MM.1S (cell line): ENCODE measurements around the gene DPM1.

Experiments
- DNase-seq: peaks from one replicate; pipeline ENCODE4 v3.0.0-alpha.2; 2015
- H2AFZ ChIP-seq: fragments of 300-600 bp; sonication (generic); 2 replicates; pipeline ENCODE4 v1.6.0; 2016; ENCODE audit warnings: antibody characterized with exemption, low read length
- H3F3A ChIP-seq: fragments of 300-600 bp; sonication (generic); 2 replicates; pipeline ENCODE4 v1.6.1; 2016; ENCODE audit warnings: mild to moderate bottlenecking, antibody characterized with exemption, low read length, moderate library complexity, mixed read lengths; ENCODE audit not compliant: insufficient read depth
- H3K27ac ChIP-seq: fragments of 300-600 bp; sonication (generic); 2 replicates; pipeline ENCODE4 v1.5.1; 2016; ENCODE audit warnings: mild to moderate bottlenecking, low read length
- H3K27me3 ChIP-seq: fragments of 300-600 bp; sonication (generic); replicated peaks from 2 replicates; pipeline ENCODE4 v1.6.0; 2016; ENCODE audit warnings: low read length; ENCODE audit not compliant: insufficient read depth
- H3K36me3 ChIP-seq: fragments of 300-600 bp; sonication (generic); replicated peaks from 2 replicates; pipeline ENCODE4 v1.6.1; 2016; ENCODE audit warnings: mild to moderate bottlenecking, low read length, mixed read lengths; ENCODE audit not compliant: insufficient read depth
- H3K4me1 ChIP-seq: fragments of 300-600 bp; sonication (generic); 2 replicates; pipeline ENCODE4 v1.6.1; 2016; ENCODE audit warnings: low read length, mixed read lengths
- H3K4me2 ChIP-seq: fragments of 300-600 bp; sonication (generic); 2 replicates; pipeline ENCODE4 v1.6.0; 2016; ENCODE audit warnings: low read depth, low read length
- H3K4me3 ChIP-seq: fragments of 300-600 bp; sonication (generic); 2 replicates; pipeline ENCODE4 v1.5.1; 2016; ENCODE audit warnings: low read length, mixed read lengths
- H3K79me2 ChIP-seq: fragments of 300-600 bp; sonication (generic); 2 replicates; pipeline ENCODE4 v1.6.1; 2016; ENCODE audit warnings: mixed run types, low read length, mixed read lengths
- H3K9ac ChIP-seq: fragments of 300-600 bp; sonication (generic); 2 replicates; pipeline ENCODE4 v1.6.1; 2016; ENCODE audit warnings: low read length, mixed read lengths
- H3K9me2 ChIP-seq: fragments of 300-600 bp; sonication (generic); replicated peaks from 2 replicates; pipeline ENCODE4 v1.6.1; 2016; ENCODE audit warnings: mild to moderate bottlenecking, low read length, mixed read lengths; ENCODE audit not compliant: insufficient read depth
- H3K9me3 ChIP-seq: fragments of 300-600 bp; sonication (generic); replicated peaks from 2 replicates; pipeline ENCODE4 v1.6.1; 2016; ENCODE audit warnings: mild to moderate bottlenecking, low read length, mixed read lengths; ENCODE audit not compliant: insufficient read depth
- H4K20me1 ChIP-seq: fragments of 300-600 bp; sonication (generic); 2 replicates; pipeline ENCODE4 v1.6.1; 2016; ENCODE audit warnings: mild to moderate bottlenecking, low read length, moderate library complexity, mixed read lengths; ENCODE audit not compliant: insufficient read depth
- EZH2 ChIP-seq: fragments of 300-600 bp; sonication (generic); optimal IDR thresholded peaks from 2 replicates; pipeline ENCODE3; 2017; ENCODE audit warnings: low read depth, mild to moderate bottlenecking, antibody characterized with exemption, low read length, mixed read lengths
- EZH2phosphoT487 ChIP-seq: fragments of 300-600 bp; sonication (generic); IDR thresholded peaks from 2 replicates; pipeline ENCODE4 v1.6.1; 2018; ENCODE audit warnings: antibody characterized with exemption, low read length
- TF ChIP-seq, protein P1 (sequence below): fragments of 300-600 bp; sonication (generic); IDR thresholded peaks from 2 replicates; pipeline ENCODE4 v1.5.1; 2016; ENCODE audit warnings: antibody characterized with exemption, low read length, mixed read lengths

DPM1 gene

DNA sequence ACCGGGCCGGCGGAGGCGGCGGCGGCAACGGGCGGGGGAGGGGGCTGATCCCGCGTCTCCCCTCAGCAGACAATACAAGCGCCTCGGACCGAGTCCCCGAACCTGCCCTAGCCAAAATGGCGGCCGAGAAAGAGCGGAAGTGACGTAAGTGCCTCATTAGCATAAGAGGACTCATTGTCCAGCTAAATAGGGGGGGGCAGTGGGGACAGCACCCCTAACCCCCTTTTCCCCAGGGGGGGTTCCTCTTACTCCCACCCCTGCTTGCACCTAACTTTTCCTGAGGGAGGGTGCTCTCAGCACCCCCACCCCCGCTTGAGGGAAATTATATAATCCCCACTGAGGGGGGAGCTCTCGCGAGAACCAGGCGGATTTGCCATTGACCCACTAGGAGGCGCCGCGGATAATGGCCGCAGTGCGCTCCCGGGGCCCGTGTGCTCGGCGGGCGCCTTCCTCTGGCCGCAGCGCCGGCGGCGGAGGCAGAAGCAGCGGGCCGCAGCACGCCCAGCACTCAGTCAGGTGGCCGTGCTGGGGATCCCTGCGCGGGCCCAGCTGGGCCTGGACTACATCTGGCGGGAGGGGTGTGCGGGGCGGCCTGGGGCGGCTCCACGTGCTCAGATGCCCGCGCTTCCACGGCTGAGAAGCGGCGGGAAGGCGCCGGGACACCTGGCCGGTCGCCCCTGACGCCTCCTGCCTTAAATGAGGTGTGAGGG is 26.9 kb downstream of the DPM1 start, which contains the start of gene ADNP:
TSS of gene ADNP (minus strand) at position 132 of the 710 bp plus-strand sequence. CDS start 27,441 bp downstream, outside the sequence.
- peaks cover 21% of the 10 kb centered on the region for H3F3A ChIP-seq
- H2AFZ ChIP-seq, result peak within 1 kb of the TSS; percentile 66
- peak within 1 kb of the TSS; percentile 78 for H3K4me3 ChIP-seq
- H3K9me3 ChIP-seq, result no peaks in the 10 kb centered on the region
- H3K27me3 ChIP-seq, result no peaks in the 10 kb centered on the region
- H3K79me2 ChIP-seq, result peaks cover 40% of the 10 kb centered on the region
- H3K9me2 ChIP-seq, result no peaks in the 10 kb centered on the region
- H3K9ac ChIP-seq, result peak within 1 kb of the TSS; percentile 88
- peaks cover 19% of the 10 kb centered on the region for H4K20me1 ChIP-seq
- H3K4me2 ChIP-seq, result peak within 1 kb of the TSS; percentile 75
- peaks cover 19% of the 10 kb centered on the region for H3K4me1 ChIP-seq
- peak; percentile 93 for DNase-seq
- H3K36me3 ChIP-seq, result peaks cover 10% of the 10 kb centered on the region
- TF ChIP-seq EZH2, result no peak
- TF ChIP-seq, protein P1, sequence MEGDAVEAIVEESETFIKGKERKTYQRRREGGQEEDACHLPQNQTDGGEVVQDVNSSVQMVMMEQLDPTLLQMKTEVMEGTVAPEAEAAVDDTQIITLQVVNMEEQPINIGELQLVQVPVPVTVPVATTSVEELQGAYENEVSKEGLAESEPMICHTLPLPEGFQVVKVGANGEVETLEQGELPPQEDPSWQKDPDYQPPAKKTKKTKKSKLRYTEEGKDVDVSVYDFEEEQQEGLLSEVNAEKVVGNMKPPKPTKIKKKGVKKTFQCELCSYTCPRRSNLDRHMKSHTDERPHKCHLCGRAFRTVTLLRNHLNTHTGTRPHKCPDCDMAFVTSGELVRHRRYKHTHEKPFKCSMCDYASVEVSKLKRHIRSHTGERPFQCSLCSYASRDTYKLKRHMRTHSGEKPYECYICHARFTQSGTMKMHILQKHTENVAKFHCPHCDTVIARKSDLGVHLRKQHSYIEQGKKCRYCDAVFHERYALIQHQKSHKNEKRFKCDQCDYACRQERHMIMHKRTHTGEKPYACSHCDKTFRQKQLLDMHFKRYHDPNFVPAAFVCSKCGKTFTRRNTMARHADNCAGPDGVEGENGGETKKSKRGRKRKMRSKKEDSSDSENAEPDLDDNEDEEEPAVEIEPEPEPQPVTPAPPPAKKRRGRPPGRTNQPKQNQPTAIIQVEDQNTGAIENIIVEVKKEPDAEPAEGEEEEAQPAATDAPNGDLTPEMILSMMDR, result peak; percentile 71
- H3K27ac ChIP-seq, result peak within 1 kb of the TSS; percentile 75

DNA sequence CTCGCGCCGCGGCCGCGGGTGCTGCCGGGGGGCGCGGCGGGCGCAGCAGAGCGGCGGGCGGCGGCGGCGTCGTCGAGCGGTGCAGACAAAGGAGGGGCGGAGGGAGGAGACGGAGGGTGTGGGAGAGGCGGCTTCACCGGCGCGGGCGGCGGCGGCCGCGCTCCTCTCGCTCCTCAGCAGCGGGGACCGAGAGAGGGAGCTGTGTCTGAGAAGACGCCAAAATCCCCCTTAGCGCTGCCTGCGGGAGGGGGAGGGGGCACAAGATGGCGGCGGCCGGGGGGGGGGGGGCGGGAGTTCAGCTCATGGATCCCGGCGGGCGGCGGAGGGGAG is 27.4 kb downstream of the DPM1 start:
- H3K79me2 ChIP-seq, result peaks cover 45% of the 10 kb centered on the region
- peak overlapping the region; percentile 58 for H3K4me3 ChIP-seq
- H3K27me3 ChIP-seq, result no peaks in the 10 kb centered on the region
- peaks cover 8% of the 10 kb centered on the region for H3K36me3 ChIP-seq
- H3F3A ChIP-seq, result peaks cover 21% of the 10 kb centered on the region
- TF ChIP-seq, protein P1, result no peak
- no peak for TF ChIP-seq EZH2
- TF ChIP-seq EZH2phosphoT487, result no peak
- H2AFZ ChIP-seq, result no peak overlapping the region
- H3K9ac ChIP-seq, result peak overlapping the region; percentile 69
- H4K20me1 ChIP-seq, result peaks cover 19% of the 10 kb centered on the region
- H3K9me3 ChIP-seq, result no peaks in the 10 kb centered on the region
- H3K27ac ChIP-seq, result peak overlapping the region; percentile 75
- peak; percentile 32 for DNase-seq
- no peaks in the 10 kb centered on the region for H3K9me2 ChIP-seq
- peaks cover 19% of the 10 kb centered on the region for H3K4me1 ChIP-seq
- no peak overlapping the region for H3K4me2 ChIP-seq

DNA sequence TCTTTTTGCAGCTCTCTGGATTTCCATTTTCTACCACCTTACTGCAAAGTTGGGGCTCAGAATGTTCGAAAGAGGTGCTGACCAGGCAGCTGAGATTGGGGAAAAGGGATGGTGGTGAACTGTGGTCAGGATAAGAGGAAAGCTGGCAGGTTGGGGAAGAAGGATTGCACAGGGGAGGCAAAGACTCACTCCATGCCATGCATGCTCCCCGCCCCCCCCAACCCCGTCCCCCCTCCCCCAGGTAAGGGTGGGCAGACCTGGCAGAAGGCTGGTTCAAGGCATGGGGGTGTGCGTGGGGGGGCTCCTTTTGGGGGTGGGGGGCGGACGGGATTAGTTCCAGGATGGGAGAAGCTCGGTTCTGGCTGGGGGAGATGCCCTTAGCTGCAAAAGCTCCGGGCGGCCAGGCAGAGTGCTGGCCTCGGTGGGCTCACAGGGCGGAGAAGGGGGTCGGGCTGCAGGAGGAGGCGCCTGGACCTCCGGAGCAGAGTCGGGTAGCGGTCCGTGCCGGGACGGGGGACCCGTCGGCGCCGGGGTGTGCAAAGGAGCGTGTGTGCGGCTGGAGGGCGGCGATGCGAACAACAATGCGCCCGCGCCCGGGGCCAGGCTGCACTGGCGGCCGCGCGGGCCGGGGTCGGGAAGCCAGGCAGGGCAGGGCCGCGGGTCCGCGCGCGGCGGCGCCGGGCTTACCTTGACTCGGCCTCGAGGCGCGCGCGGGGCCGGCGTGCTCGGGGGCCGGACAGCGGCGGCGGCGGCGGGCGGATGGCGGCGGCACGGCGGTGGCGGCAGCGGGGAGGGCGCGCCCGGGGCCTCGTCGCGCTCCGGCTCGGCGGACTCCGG is 28.0 kb downstream of the DPM1 start:
- Histone ChIP-seq H3K79me2 (peaks cover 51% of the 10 kb centered on the region), H4K20me1 (peaks cover 25% of the 10 kb centered on the region), H3K4me1 (peaks cover 19% of the 10 kb centered on the region), H3K9me2 (no peaks in the 10 kb centered on the region), H3K27me3 (no peaks in the 10 kb centered on the region), H3K27ac (peak overlapping the region; percentile 39; the same call in 1 of the 2 replicates), H3K36me3 (peaks cover 5% of the 10 kb centered on the region), H2AFZ (no peak overlapping the region), H3K4me3 (peak overlapping the region; percentile 78), H3F3A (peaks cover 21% of the 10 kb centered on the region), H3K9me3 (no peaks in the 10 kb centered on the region), H3K9ac (peak overlapping the region; percentile 88), H3K4me2 (peak overlapping the region; percentile 75)
- DNase-seq, result peak; percentile 28
- no peak for TF ChIP-seq EZH2phosphoT487
- no peak for TF ChIP-seq EZH2
- TF ChIP-seq, protein P1, result no peak
